C1 segment of cervical spinal cord (tissue), 14 donors: ENCODE data around the gene LXN.

ENCODE experiments used
- DNase-seq, 14 donors: peaks; one replicate each; lab custom pipeline; 2025; lab: John Stamatoyannopoulos, UW

LXN gene

GRCh38 chr3:158668506-158668905 is 3.9 kb downstream of the LXN start:
- DNase-seq, result no peak

- no peak for DNase-seq
Observed at GRCh38 chr3:158666416-158666815, 6.0 kb downstream of the LXN start.

GRCh38 chr3:158663832-158664231 is 8.6 kb downstream of the LXN start:
- no peak for DNase-seq

- DNase-seq, result no peak
Observed at GRCh38 chr3:158663246-158663645, 9.2 kb downstream of the LXN start.

- DNase-seq, result no peak
Observed at GRCh38 chr3:158660711-158661110, 11.7 kb downstream of the LXN start.

GRCh38 chr3:158659454-158660237 is 12.8 kb downstream of the LXN start:
- peak in 7 of 14 donors; percentile 1 to 34 (median 10) for DNase-seq

- DNase-seq, result no peak
Observed at GRCh38 chr3:158658889-158659288, 13.6 kb downstream of the LXN start.

- DNase-seq, result no peak
Observed at GRCh38 chr3:158652463-158652862, 20.0 kb downstream of the LXN start.

GRCh38 chr3:158651192-158651591 is 21.3 kb downstream of the LXN start:
- no peak for DNase-seq

GRCh38 chr3:158649791-158650190 is 22.7 kb downstream of the LXN start:
- DNase-seq, result no peak

GRCh38 chr3:158644345-158644908 is 28.0 kb downstream of the LXN start, which contains the start of gene GFM1:
TSS of gene GFM1 (plus strand) at chr3:158644527. CDS start at chr3:158644635, 108 bp downstream.
- peak; percentile 58 to 96 (median 90) for DNase-seq

- DNase-seq, result no peak
Observed at GRCh38 chr3:158642474-158643210, 29.8 kb downstream of the LXN start.

GRCh38 chr3:158642005-158642404 is 30.4 kb downstream of the LXN start:
- no peak for DNase-seq

- no peak for DNase-seq
Observed at GRCh38 chr3:158640646-158641045, 31.8 kb downstream of the LXN start.

- DNase-seq, result no peak
Observed at GRCh38 chr3:158631981-158632380, 40.5 kb downstream of the LXN start.

GRCh38 chr3:158625881-158626280 is 46.6 kb downstream of the LXN start:
- no peak for DNase-seq

GRCh38 chr3:158617982-158618875 is 54.2 kb downstream of the LXN start:
- no peak for DNase-seq
